VCaP (cell line): ENCODE data around the gene PAPSS2.

Experiments
- H3K27ac ChIP-seq: fragments of 450-650 bp; 2 replicates; pipeline ENCODE4 v1.5.1; 2017
- TF ChIP-seq, protein P1 (sequence below): fragments of 450-650 bp; conservative IDR thresholded peaks from 2 replicates; pipeline ENCODE4 v1.5.1; 2017; ENCODE audit warnings: mild to moderate bottlenecking, moderate library complexity

Gene PAPSS2

DNA sequence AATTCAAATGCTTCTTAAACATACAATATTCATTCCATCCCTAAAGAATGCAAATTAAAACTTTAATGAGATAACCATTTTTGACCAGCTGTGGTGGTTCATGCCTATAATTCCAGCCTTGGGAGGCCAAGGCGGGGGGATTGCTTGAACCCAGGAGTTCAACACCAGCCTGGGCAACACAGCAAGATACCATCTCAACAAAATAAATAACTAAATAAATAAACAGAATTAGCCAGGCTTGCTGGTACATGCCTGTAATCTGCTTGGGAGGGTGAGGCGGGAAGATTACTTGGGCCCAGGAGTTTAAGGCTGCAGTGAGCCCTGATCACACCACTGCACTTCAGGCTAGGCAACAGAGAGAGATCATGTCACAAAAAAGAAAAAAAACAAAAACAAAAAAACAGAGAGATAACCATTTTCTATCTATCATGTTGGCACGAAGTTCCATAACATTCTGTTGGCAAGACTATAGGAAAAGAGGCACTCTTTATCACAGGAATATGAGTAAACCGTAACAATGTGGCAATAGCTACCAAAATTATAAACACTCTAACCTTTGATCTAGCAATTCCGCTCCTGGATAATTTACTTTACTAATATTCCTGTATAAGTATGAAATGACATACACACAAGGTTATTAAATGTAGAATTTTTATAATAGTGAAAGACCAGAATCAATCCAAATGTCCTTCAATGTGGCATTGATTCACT, 106.1 kb downstream of the PAPSS2 start:
- H3K27ac ChIP-seq, result no peak overlapping the region
- TF ChIP-seq, protein P1, sequence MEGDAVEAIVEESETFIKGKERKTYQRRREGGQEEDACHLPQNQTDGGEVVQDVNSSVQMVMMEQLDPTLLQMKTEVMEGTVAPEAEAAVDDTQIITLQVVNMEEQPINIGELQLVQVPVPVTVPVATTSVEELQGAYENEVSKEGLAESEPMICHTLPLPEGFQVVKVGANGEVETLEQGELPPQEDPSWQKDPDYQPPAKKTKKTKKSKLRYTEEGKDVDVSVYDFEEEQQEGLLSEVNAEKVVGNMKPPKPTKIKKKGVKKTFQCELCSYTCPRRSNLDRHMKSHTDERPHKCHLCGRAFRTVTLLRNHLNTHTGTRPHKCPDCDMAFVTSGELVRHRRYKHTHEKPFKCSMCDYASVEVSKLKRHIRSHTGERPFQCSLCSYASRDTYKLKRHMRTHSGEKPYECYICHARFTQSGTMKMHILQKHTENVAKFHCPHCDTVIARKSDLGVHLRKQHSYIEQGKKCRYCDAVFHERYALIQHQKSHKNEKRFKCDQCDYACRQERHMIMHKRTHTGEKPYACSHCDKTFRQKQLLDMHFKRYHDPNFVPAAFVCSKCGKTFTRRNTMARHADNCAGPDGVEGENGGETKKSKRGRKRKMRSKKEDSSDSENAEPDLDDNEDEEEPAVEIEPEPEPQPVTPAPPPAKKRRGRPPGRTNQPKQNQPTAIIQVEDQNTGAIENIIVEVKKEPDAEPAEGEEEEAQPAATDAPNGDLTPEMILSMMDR, result no peak

DNA sequence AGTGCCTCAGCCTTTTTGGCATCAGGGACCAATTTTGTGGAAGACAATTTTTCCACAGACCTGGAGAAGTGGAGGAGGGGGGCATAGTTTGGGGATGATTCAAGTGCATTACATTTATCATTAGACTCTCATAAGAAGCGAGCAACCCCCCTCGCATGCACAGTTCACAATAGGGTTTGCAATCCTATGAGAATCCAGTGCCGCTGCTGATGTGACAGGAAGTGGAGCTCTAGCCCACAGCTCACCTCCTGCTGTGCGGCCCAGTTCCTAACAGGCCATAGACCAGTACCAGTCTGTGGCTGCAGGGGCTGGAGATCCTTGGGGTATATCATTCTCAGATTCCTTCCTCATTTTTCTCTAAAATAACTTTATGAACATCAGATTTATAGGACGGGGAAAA, 107.6 kb downstream of the PAPSS2 start:
- TF ChIP-seq, protein P1, result no peak
- no peak overlapping the region for H3K27ac ChIP-seq

DNA sequence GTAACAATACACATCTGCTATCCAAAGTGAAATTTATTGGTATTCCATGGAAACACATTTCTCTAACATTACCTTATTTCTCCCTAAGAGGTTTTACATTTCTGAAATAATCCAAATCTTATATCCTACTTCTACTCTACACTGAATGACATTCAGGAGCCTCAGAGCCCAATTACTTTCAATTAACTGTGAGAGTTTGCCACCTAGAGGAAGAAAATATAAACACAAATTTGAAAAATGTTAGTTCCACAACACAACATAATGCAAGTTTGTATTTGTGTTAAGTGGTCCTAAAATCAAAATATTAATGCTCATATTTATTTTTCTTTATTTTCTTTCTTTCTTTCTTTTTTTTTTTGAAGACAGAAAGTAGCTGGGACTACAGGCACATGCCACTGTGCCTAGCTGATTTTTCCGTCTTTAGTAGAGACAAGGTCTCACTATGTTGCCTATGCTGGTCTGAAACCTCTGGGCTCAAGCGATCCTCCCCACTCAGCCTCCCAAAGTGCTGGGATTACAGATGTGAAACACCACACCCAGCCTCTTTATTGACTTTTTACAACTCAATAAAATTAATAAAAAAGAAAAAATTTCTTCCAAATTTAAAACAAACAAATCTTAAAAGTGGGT, 112.3 kb downstream of the PAPSS2 start:
- TF ChIP-seq, protein P1, result peak; percentile 71
- H3K27ac ChIP-seq, result no peak overlapping the region

DNA sequence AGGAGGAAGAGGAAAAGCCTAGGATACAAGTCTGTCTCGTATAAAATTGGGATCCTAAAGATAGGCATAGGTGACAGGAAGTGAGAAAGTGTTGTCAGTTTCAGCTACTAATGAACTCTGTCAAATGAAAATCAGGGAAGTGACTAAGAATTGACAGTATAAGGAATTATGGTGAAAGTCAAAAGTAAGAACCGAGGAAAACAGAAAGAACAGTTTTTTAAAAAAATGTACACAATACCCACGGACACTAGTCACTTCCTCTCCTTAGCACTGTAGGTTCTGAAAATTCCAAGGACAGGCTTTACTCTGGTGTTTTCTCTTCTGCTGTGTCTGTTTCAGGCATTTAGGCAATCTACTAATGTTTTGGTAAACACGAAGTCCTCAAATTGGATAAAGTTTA, 116.1 kb downstream of the PAPSS2 start:
- TF ChIP-seq, protein P1, result no peak
- no peak overlapping the region for H3K27ac ChIP-seq

DNA sequence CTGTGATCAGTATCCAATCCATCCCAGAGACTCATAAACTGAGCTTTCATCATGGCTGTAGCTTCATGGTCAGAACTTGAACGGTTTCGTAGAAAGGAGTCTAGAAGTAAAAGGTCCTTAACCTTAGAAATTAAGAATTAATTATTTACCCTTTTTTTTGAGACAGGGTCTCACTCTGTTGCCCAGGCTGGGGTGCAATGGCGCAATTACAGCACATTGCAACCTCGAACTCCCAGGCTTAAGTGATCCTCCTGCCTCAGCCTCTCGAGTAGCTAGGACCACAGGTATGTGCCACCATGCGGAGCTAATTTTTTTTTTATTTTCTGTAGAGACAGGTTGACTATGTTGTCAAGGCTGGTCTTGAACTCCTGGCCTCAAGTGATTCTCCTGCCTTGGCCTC, 116.7 kb downstream of the PAPSS2 start:
- TF ChIP-seq, protein P1, result no peak
- H3K27ac ChIP-seq, result no peak overlapping the region

DNA sequence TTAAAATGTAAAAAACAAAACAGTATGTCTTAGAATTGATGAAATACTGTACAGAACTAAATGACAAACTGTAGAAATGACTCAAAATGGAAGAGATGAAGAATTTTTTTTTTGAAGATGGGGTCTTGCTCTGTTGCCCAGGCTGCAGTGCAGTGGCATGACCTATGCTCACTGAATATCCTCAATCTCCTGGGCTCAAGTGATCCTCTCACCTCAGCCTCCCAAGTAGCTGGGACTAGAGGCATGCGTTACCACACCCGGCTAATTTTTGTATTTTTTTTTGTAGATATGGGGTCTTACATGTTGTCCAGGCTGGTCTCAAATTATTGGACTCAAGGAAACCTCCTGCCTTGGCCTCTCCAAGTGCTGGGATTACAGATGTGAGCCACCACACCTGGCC, 121.9 kb downstream of the PAPSS2 start:
- TF ChIP-seq, protein P1, result no peak

DNA sequence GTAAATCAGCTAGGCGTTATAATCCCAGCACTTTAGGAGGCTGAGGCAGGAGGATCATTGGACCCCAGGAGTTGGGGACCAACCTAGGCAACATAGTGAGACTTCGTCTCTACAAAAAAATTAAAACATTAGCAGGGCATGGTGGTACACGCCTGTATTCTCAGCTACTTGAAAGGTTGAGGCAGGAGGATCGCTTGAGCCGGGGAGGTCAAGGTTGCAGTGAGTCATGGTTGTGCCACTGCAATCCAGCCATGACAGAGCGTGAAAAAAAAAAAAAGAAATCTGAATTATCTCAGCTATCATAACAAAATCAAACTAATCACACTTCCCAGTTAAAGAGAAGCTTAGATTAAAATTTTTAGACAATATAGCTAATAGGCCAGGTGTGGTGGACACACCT, 123.0 kb downstream of the PAPSS2 start:
- TF ChIP-seq, protein P1, result no peak
- H3K27ac ChIP-seq, result no peak overlapping the region

More for the DNA sequence above, 121.9 kb downstream of the PAPSS2 start:
- H3K27ac ChIP-seq, result no peak overlapping the region
